NCI-H82 treated with DMSO at 0.1 percent for 48 hours (cell line): ENCODE results near the gene DCPS.
"Not testable (repeated sequence)": the region's sequence is repeated elsewhere in the genome, so short reads cannot be mapped to it uniquely, and the experiment has no call there.

Experiments
- DNase-seq: peaks from one replicate; lab custom pipeline; 2025; ENCODE audit not compliant: unreplicated experiment; lab: John Stamatoyannopoulos, UW

DCPS gene

DNA sequence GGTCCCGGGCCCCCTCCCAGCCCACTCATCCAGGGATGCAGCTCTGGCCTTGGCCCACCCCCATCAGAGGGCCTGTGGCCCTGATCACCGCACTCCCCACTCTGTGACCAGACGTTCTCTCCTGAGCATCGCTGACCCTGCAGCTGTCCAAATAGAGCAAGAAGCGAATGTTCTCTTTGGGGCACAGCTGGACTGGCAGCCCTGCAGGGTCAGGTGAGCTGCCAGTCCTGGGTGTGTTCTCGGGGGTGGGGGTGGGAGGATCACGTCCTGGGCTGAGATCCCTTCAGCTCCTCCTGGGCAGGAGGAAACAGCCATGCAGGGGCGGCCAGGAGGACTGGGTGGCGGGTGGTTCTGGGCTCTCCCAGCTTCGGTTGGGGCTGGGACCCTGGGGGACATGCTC lies 78.1 kb downstream of the DCPS start:
- DNase-seq: not testable (repeated sequence)

DNA sequence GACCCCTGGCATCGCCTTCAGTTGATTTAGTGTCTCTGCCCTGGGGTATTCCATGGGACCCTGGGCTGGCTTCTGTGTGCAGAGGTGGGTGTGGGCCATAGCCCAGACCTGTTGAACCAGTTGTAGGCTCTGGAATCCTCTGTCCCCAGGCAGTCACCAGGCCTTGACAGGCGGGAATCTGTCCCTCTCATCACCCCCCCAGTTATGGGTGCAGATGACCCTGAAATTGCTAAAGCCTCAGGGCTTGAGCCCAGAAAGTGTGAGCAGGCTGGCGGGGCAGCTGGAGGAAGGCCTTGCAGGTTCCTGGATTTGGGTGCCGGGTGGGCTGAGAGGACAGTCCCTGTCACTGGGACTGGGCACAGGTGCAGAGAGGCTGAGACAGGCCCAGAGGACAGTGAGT lies 78.8 kb downstream of the DCPS start:
- not testable (repeated sequence) for DNase-seq

DNA sequence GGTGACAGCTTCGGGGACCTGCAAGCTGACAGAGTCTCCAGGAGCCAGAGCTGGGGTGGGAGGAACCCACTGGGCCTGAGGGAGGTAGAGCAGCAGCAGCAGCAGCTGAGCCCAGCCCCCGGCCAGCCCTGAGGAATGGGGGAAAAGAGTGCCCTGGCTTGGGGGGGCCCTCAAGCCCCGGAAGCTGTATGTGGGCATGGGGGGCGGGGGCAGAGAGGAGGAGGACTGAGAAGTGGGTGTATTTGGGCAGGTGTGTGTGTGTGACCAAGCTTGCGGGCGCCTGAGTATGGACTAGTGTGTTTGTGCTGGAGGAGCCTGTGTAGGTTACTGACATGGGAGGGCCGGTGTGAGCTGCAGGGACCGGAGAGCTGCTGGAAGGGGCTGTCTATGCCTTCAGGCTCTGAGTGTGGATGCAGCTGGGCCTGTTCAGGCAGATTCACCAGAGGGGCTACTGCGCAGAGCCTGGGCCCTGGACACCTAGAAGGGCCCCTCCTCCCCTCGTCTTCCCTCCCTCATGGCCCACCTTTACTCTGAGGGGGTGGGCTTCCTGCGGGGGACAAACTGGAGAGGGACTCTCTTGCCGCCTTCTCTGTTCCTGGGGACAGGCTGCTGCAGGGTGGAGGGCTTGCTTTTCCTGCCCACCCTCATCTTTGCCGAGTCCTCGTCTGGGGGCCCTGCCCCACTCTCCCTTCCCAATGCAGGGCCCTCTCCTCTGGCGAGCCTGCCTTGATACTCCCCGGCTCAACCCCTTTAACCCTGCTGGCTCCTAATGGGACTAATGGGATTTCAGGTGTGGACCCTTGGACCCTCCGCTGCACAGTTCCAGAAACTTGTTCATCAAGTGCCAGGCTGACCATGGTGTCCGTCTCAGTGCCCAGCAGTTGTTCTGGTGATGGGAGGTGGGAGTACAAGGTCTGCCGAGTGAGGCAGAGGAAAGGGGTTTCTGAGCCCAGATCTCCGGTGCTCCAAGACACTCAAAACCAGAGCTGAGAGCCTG lies 79.8 kb downstream of the DCPS start:
- no peak for DNase-seq

GRCh38 chr11:126384449-126385070 lies 80.7 kb downstream of the DCPS start:
- DNase-seq: no peak

- DNase-seq: no peak
Measured at GRCh38 chr11:126385991-126386728, 82.3 kb downstream of the DCPS start.

GRCh38 chr11:126386729-126387071 lies 82.8 kb downstream of the DCPS start:
- DNase-seq: not testable (repeated sequence)

- no peak for DNase-seq
Measured at GRCh38 chr11:126387857-126388256, 84.0 kb downstream of the DCPS start.

DNA sequence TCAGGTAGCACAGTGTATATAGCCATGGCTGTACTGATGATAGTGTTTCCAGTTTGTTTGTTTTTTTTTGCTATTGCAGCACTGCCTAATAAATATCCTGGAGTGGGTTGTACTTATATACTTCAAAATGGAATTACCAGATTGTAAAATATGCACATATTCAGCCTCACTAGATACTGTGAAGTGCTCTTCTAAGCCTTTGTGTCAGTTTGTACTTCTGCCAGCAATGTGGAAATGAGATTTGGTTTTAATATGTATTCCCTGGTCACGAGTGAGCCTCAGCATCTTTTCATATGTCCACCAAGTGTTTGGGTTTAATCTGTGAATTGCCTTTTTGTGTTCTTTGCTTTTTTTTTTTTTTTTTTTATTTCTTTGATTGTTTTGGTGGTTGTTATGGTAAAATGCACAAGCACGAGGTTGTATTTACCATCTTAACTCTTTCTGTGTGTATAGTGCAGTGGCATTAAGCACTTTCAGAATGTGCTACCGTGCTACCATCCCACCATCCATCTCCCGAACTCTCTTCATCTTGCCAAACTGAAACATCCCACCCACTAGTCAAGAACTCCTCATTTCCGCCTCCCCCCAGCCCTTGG lies 86.5 kb downstream of the DCPS start:
- no peak for DNase-seq

DNA sequence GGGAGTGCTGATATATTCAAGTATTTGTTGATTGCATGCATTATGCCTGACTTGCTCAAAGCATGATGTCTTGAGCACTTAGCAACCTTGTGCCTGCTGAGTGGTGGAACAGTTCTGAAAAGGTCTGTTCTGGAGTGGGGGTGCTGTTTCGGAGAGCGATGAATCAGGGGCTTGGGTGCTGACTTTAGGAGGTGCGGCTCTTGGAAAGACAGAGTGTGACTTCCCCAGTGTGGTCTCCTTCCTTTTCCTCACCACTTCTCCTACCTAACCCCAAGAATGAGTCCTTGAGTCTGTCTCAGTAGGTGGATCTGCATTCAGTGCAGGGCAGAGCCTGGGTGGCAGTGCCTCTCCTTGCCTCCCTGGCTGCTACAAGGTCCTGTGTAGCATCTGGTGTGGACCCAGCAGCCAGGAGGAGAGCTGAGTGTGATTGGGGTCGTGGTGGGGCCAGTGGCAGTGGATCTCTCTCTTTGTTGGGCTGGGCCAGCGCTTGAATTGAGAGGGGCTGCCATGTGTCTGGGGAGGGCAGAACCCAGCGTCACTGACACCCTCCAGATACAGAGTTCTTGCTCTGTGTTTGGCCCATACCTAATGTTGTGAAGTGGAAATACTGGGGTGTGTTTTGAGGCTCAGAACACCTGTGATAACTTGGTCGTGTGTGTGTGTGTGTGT lies 87.6 kb downstream of the DCPS start:
- DNase-seq: no peak

- no peak for DNase-seq
Measured at GRCh38 chr11:126391970-126392632, 88.2 kb downstream of the DCPS start.

GRCh38 chr11:126392633-126393013 lies 88.8 kb downstream of the DCPS start:
- no peak for DNase-seq

DNA sequence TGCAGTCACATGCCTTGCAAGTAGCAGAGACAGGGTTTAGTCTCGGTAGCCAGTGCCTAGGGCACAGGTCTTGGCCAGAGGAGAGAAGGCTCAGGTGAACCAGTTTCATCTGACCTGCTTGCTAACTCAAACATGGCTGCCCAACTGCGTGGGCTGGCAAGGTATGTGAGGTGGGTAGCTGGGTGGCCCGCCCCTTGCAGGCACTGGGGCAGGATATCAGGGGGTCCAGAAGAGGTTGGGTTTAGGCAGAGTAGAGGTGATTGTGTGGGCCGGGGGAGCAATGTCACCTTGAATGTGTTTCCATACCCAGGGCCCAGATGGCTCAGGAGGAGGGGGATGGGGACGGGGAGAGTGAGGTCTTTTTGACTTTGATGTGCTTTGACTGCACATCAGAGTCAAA lies 89.3 kb downstream of the DCPS start:
- DNase-seq: no peak

DNA sequence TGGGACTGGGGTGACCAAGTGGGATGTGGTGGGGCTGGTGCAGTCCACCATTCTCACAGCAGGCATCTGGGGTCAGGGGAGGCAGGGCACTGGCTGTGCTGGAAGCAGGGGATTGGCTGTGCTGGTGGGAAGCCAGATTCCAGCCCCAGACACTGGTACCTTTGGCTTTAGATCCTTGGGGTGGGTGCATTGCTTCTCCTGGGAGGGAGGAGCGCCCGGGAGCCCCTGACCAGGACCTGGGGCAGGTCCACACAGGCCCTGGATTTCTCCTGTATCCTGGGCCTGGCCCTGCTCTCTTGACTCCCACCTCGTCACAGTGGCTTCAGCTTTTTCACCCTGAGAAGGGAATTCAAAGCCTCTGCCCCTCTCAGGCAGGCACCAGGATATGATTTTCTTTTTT lies 90.2 kb downstream of the DCPS start:
- no peak for DNase-seq

DNA sequence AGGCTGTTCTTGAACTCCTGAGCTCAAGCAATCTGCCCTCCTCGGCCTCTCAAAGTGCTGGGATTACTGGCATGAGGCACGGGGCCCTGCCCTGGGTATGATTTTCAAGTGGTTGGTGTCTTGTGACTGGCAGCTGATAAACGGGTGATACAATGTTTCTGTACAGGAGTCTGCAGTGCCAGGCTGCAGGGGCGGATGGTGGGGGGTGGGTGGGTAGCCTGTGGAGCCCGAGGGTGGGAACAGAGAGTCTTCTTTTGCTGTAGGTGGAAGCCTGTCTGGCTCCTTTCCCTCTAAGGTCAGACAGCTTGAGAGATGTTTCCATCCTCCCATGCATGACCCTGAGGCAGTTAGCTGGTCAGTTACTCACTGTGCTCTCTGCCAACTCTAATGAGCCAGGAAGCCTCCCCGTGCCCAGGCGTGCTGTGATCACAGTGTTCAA lies 90.8 kb downstream of the DCPS start:
- not testable (repeated sequence) for DNase-seq
